GM18867 (cell line): Measurements from ENCODE around the gene RAP1GAP.
A peak's percentile ranks its signal among the peaks of the same experiment; 100 is the strongest.

Experiments used
- ATAC-seq: cut with Tn5 transposase; IDR thresholded peaks from one replicate; pipeline ENCODE4 v1.9.1; 2021; ENCODE audit warnings: mild to moderate bottlenecking, moderate library complexity; ENCODE audit not compliant: unreplicated experiment

Gene RAP1GAP

DNA sequence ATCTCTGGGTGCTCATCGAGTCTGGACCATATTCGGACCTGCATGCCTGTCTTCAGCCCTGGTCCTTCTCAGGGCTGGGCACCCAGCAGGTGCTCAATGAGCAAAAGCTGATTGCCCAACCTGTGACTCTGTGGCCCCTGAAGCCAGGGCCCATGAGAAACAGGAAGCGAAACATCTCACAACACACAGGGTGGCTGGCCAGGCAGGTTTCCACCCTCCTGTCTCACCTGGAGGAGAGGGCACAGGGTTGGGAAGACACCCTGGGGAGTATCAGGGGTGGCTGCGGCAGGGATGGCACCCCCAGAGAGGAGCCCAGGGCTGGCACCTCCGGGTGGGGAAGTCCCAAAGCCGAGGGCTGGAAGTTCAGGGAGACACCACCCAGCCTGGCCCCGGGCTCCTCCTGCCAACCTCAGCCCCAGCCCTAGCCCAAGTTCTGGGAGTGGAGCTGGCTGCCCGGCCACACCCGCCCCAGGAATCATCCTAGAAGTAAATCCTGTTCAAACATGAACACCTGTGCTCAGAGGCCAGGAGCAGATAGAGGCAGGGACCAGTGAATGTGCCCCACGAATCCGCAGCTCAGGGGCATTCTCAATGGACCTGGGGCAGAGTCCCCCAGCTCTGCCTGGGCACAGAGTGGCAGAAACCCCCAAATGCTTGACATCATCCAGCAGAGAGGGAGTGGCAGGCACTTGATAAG lies 54.6 kb downstream of the RAP1GAP start:
- no peak for ATAC-seq

DNA sequence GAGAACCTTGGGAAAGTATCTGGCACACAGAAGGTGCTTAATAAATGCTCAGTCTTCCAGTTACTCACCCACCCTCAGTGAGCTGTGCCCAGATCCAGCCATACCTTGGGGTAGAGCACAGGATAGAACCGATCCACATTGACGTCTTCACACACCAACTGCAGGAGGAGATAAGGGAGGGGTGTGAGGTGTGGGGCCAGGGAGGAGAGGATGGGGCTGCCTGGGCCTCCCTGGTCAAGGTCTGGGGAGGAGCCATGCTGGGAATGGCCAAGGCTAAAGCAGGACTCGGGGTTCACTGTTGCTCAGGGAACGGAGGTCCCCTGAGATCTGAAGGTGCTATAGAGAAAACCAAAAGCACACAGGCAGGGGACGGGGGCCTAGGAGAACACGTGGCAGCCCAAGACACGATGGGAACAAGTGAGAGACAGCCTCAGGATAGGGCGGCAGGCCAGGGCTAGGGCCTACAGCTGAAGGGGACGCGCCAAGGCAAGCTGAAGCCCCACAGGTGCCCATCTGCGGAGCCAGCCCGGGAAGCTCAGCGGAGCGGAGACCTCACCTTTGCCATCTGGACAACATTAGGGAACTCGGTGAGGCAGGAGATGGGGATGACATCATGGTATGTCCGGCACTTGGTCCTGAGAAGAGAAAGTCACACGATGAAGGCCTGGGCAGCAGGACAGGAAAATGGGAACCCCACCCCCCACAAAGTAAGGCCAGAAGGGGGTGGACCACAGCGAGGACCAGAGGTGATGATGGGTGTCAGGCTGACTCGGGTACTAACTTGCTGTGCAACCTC lies 55.9 kb downstream of the RAP1GAP start:
- no peak for ATAC-seq

DNA sequence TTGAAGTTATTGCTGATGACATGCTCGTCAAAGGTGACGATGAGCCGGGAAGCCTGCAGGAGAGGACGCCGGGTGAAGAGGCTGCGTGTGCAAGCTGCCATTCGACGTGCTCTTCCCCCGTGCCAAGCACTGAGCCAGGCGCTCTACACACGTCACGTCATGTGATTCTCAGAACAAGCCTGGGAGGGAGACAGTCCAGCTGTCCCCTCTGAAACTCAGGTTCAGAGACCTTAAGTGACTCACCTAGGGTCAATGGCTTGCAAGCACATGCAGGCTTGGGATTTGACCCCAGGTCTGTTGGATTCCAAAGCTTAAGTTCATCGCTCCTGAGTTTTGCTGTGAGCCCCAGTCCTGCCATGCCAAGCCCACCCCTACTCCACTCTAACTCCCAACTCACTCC lies 57.1 kb downstream of the RAP1GAP start:
- no peak for ATAC-seq

DNA sequence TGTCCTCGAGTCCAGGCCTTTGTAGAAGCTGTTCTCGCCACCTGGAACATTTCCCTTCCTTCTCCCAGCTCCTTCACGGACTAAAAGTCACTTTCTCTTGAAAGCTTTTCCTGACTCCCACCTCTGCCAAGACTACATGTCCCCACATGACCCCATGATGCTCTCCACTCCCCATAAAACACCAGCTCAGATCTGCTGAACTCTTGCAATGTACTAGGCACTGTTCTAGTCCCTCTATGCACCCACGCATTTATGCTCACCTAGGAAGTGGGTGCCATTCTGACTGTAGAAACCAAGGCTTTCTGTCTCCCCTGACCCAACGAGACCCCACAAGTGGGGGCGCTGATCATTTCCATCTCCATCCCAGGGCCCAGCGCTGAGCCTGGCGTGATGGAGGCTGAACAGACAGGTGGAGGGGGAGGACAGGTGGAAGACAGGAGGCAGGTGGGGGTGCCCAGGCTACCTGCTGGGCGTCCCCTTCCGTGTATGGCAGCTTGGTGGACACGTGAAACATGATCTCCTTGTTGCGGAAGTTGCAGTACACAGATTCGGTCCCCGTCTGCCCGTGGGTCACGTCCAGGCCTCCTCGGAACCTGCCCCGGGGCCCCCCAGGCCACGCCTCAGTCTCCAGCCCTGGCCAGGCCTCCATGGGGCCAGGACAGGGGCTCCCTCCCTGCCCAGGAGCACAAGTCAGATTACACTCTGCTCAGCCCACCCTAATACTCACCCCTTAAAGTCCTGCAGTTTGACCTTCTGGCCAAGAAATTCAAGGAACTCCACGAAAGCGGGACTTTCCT lies 58.0 kb downstream of the RAP1GAP start:
- ATAC-seq: no peak

- ATAC-seq: no peak
Measured at GRCh38 chr1:21610027-21610426, 59.1 kb downstream of the RAP1GAP start.

DNA sequence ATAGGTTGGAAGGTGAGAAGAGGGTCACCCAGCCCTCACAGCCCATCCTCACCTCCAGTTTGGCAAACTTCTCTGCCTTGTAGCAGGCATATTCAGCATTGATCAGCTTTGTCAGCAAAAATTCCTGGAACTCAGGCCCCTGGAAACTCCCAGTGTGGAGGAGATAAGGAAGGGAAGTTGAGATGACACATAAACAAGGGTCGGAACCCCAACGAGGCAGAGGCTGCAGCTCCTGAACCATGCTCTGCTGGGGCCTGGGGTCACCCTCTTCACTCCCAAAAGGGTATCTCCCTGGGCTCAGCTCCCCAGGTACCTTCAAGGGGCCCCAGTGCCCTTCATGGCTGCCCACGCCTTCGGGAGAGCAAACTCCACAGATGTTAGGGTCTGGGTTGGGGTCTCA lies 60.4 kb downstream of the RAP1GAP start:
- no peak for ATAC-seq

DNA sequence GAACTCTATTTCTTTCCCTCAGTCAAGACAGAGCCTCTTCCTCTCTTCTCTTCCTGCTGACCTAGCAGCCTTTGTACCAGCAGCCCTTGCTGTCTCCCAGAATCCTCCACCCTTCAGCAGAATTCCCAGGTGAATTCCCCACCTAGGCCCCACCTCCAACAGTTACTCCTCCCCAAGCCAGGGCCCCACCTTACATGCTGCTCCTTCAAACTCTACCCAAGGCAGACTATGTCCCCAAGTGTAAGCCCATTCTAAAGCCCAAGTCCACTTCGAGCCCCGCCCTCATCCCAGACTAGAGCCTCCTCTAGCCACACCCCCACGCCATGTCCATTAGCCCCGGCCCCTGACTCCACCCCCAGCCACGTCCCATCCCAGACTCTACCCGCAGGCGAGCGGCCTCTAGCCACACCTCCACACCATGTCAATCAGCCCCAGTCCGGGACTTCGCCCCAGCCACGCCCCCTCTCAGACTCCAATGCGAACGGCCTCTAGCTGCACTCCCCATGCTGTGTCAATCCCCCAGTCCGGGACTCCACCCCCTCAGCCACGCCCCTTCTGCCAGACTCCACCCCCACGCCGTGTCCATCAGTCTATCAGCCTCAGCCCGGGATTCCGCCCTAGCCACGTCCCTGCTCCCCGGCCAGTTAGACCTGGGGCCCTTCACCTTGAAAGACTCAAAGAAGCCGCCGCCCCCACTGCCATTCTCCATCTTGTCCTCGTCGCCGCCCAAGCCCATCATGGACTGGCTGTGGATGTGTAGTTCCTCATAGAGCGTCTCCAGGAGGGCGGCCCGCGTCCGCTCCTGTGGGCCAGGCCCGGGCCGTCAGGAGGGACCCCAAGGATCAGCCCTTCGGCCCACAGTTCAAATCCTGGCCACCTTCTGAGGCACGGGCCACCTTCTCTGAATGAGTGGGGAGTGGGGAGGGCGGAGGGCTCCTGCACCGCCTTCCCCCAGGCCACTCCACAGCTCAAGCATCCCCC lies 61.3 kb downstream of the RAP1GAP start:
- peak; percentile 47 for ATAC-seq

DNA sequence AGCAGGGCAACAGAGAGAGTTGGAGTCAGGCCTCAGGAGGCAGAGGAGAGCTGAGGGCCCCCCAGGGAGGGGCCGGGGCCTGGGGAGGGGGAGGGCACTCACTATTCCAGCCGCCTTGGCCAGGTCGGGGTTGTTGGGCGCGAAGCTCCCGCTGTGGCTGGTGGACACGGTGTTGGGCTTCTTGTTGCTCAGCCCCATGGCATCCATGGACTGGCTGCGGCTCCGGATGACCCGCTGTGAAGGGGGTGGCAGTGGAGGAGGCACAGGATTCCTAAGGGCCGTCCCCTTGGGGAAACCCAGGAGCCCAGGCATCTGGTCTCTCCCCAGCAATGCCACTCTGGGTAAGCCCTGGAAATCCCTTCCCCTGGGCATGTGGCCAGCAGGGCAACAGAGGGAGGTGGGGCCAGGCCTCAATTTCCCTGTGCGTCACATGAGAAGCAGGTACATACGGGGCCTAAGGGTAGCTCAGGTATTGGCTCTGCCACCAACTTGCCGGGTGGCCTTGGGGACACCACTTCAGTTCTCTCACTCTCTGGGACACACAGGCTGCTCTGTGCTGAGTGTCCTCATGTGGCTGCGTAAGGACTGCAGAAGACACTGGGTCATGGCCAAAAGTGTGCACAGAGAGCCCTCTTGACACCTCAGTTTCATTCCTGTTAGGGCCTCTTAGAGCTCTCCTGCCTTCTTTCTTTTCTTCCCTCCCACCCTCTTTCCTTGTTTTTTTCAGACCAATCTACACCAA lies 63.0 kb downstream of the RAP1GAP start:
- no peak for ATAC-seq

DNA sequence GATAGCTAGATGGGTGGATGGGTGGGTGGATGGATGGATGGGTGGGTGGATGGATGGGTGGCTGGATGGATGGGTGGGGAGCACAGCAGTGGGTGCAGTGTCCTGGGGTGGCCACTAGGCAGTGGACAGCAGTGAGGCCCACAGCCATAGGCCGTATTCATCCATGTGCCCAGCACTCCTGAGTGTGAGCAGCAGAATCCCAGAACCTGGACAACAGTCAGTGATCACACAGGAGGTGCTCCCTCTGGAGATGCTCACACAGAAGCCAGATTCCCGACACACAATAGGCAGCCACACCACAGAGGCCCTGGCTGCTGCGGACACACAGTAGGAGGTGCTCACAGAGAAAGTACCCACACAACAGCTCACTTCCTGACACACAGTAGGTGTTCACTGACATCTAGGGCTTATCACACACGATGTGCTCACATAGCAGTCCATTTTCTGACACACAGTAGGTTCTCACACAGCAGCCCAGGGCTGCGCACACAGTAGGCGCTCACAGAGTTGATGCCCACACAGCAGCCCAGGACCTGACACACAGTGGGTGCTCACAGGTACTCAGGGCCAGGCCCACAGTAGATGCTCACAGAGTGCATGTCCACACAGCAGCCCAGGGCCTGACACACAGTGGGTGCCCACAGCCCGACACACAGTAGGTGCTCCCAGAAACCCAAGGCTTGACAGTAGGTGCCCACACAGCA lies 64.0 kb downstream of the RAP1GAP start:
- ATAC-seq: no peak

- ATAC-seq: no peak
Measured at GRCh38 chr1:21604208-21604957, 64.8 kb downstream of the RAP1GAP start.

GRCh38 chr1:21603177-21604138 lies 65.7 kb downstream of the RAP1GAP start:
- ATAC-seq: no peak

GRCh38 chr1:21601278-21602048 lies 67.7 kb downstream of the RAP1GAP start:
- no peak for ATAC-seq

- no peak for ATAC-seq
Measured at GRCh38 chr1:21599402-21599801, 69.8 kb downstream of the RAP1GAP start.

- no peak for ATAC-seq
Measured at GRCh38 chr1:21598904-21599303, 70.3 kb downstream of the RAP1GAP start.

DNA sequence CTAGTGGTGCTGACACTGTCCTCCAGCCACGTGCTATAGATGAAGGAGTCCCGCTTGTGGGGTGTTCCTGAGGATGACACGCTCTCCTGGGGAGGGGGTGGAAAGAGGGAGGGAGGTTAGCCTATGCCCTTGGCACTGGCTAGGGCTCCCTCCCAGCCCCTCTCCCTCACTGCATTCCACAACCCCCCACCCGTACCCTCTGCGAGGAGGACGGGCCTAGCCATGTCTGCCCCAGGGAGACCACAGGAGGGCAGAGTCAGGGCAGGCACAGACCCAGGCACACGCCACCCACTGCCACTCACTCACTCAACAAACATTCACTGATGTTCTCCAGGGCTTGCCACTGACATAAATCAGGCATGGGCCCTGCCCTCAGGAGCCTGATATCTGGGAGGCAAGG lies 70.7 kb downstream of the RAP1GAP start:
- ATAC-seq: no peak

DNA sequence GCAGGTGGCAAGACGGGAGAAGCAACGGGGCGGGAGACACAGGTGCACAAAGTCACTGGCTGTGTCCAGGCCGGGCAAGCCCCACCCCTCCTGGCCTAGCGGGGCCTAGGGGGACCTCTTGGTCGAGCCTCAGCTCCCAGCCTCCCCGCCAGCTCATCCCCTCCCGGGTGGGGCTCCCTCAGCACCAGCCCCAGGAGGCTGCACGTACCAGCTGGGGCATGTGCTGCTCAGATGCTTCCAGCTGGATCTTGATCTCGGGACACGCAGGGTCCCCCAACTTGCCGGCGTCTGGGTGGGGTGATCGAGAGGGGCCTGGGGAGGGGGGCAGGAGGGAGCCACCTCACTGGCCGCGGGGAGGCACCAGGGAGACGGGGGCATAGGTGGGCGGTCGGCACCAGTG lies 71.4 kb downstream of the RAP1GAP start:
- no peak for ATAC-seq

GRCh38 chr1:21596628-21597027 lies 72.5 kb downstream of the RAP1GAP start:
- ATAC-seq: no peak
